Lower lobe of right lung (tissue), 2 donors: Measurements from ENCODE around the gene MAGEC3. TPM values are rescaled to one million over a fixed set of nuclear protein-coding genes. Genes with fewer than 3 reads are reported as not detected.

Source experiments
- ATAC-seq, 2 donors: fragments of 200-7000 bp; cut with Tn5 transposase; one replicate each; pipeline ENCODE4 v1.9.1; 2020 to 2022; ENCODE audit warnings: mild to moderate bottlenecking in 2 of 2, moderate library complexity in 2 of 2
- DNase-seq: peaks from one replicate; pipeline ENCODE4 v3.0.0-alpha.2; 2020
- H3K27ac ChIP-seq: fragments of 200-600 bp; one replicate; pipeline ENCODE4 v1.8.0; 2022
- H3K27me3 ChIP-seq: fragments of 200-600 bp; one replicate; pipeline ENCODE4 v1.8.0; 2022; ENCODE audit warnings: low read depth
- H3K36me3 ChIP-seq: fragments of 200-600 bp; one replicate; pipeline ENCODE4 v1.8.0; 2022; ENCODE audit warnings: mild to moderate bottlenecking
- H3K4me1 ChIP-seq: fragments of 200-600 bp; one replicate; pipeline ENCODE4 v1.8.0; 2022
- H3K4me3 ChIP-seq: fragments of 200-600 bp; one replicate; pipeline ENCODE4 v1.8.0; 2022; ENCODE audit warnings: mild to moderate bottlenecking
- H3K9me3 ChIP-seq: fragments of 200-600 bp; one replicate; pipeline ENCODE4 v1.8.0; 2022
- intact Hi-C: fragments of 100-400 bp; cut with DNase I; formaldehyde crosslinking; loops from one replicate; pipeline ENCODE4 v1.11.0; 2022
- total RNA-seq: library from RNA; stranded (reverse); fragmentation: NEBNext Ultra II Directional; extraction: Animal tissue kit (Norgen Biotek cat#: 25700); gene quantifications from one replicate; pipeline ENCODE4 v1.2.1, GENCODE V29; 2021
- TF ChIP-seq, protein P1 (sequence below): fragments of 200-600 bp; IDR thresholded peaks from one replicate; pipeline ENCODE4 v1.8.0; 2022; ENCODE audit warnings: antibody characterized with exemption, mild to moderate bottlenecking
- donor health status: DM: no; HTN: yes; CAD: no; lungs with severe emphysema.

Gene MAGEC3
- total RNA-seq, 1 donor from 2014 or later: not detected

DNA sequence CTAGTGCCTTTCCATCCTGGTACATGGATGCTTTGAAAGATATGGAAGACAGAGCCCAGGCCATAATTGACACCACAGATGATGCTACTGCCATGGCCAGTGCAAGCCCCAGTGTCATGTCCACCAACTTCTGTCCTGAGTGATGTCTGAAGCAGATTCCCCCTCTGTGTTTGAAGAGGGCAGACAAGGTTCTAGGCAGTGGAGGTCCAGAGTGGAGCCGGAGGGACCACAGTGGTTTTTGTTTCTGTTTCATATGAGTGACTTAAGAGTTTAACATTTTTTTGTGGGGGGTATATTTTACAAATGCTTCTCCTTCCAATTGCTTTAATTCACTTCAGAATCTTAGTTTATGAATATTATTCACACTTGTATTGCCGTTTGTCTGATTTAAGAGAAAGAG, 59.6 kb downstream of the MAGEC3 start:
- no peak overlapping the region for H3K27ac ChIP-seq
- TF ChIP-seq, protein P1, sequence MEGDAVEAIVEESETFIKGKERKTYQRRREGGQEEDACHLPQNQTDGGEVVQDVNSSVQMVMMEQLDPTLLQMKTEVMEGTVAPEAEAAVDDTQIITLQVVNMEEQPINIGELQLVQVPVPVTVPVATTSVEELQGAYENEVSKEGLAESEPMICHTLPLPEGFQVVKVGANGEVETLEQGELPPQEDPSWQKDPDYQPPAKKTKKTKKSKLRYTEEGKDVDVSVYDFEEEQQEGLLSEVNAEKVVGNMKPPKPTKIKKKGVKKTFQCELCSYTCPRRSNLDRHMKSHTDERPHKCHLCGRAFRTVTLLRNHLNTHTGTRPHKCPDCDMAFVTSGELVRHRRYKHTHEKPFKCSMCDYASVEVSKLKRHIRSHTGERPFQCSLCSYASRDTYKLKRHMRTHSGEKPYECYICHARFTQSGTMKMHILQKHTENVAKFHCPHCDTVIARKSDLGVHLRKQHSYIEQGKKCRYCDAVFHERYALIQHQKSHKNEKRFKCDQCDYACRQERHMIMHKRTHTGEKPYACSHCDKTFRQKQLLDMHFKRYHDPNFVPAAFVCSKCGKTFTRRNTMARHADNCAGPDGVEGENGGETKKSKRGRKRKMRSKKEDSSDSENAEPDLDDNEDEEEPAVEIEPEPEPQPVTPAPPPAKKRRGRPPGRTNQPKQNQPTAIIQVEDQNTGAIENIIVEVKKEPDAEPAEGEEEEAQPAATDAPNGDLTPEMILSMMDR: no peak
- no peaks in the 10 kb centered on the region for H3K4me1 ChIP-seq
- ATAC-seq (no peak), DNase-seq (no peak)
- no peaks in the 10 kb centered on the region for H3K9me3 ChIP-seq
- intact Hi-C loops: no loop called here
- no peaks in the 10 kb centered on the region for H3K36me3 ChIP-seq
- no peak overlapping the region for H3K4me3 ChIP-seq
- H3K27me3 ChIP-seq: no peaks in the 10 kb centered on the region

DNA sequence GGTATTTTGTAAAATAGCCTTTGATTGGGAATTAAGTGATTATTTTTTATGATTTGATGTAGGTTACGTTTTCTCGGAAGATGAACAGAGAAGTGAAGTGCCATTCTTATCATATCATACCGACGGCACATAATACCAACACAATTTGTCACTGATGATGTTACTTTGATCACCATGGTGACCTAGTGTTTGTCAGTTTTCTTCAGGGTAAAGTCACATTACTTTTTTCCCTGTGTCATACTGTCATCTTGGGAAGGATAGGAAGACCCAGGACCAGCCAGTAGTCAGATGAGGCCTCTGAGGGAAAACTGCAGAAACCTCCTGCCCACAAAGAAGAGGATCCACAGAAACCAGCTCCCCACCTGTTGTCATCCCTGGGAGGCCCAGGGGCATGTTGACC, 64.2 kb downstream of the MAGEC3 start:
- Histone ChIP-seq H3K9me3 (no peaks in the 10 kb centered on the region), H3K27me3 (no peaks in the 10 kb centered on the region), H3K27ac (no peak overlapping the region), H3K4me1 (no peaks in the 10 kb centered on the region), H3K36me3 (no peaks in the 10 kb centered on the region), H3K4me3 (no peak overlapping the region)
- DNase-seq (no peak), ATAC-seq (no peak)
- intact Hi-C loops: no loop called here
- TF ChIP-seq, protein P1: no peak

DNA sequence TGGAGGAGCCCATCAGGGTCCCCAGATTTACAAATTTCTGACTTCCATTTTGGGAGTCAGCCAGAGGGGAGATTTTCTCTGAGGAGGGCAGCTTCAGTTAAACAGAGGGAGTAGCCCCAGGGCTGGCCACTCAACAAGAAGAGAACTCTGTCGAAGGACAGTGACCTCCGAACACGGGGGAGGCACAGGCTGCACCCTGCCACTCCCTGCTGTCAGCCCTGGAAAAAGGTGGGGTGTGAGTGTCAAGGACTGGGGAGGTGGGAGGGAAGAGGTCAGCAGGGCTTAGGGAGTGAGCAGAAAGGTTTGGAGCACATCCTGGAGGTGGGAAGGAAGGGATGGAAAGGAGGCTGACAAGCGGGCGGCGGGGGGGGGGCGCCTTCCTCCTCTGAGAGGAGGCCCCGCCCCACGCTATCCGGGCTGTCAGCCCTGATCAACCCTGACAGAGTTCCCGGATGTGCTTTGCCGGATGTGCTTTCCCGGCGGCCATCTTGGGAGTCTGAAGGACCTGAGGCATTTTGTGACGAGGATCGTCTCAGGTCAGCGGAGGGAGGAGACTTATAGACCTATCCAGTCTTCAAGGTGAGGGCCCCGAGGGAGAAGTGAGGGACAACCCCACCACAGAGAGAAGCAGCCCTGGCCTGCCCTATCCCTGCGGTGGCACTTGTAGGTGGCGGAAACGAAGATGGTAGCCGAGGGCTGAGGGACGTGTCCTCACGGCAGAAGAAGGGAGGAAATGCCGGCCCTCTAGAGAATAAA, 65.5 kb downstream of the MAGEC3 start, which contains the start of gene MAGEC1:
TSS of gene MAGEC1 (plus strand) at position 495 of the 756 bp plus-strand sequence. CDS start 1,179 bp downstream, outside the sequence.
- Histone ChIP-seq H3K4me1 (no peaks in the 10 kb centered on the region), H3K27me3 (no peaks in the 10 kb centered on the region), H3K36me3 (no peaks in the 10 kb centered on the region), H3K9me3 (no peaks in the 10 kb centered on the region), H3K27ac (no peak within 1 kb of the TSS), H3K4me3 (no peak within 1 kb of the TSS)
- DNase-seq: no peak
- TF ChIP-seq, protein P1: no peak
- intact Hi-C loops: no loop called here
- ATAC-seq: no peak

DNA sequence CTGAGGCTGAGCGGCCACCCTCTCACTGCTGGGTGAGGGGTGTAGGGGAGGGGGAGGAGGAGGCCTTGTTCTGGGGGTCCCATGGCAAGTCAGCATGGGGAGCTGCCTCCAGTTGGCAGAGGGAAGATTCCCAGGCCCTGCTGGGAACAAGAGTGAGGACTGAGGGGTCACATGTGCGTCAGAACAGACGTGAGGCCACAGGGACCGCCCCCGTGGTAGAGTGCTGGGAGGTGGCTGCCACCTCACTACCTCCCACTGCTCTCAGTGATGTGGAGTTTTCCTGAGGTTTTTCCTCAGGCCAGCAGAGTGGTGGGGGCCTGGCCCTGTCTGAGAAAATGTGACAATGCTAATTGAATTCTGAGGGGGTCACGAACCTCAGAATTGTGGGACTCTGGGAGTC, 66.1 kb downstream of the MAGEC3 start:
- Histone ChIP-seq H3K27me3 (no peaks in the 10 kb centered on the region), H3K36me3 (no peaks in the 10 kb centered on the region), H3K27ac (no peak overlapping the region), H3K4me1 (no peaks in the 10 kb centered on the region), H3K9me3 (no peaks in the 10 kb centered on the region), H3K4me3 (no peak overlapping the region)
- intact Hi-C loops: no loop called here
- TF ChIP-seq, protein P1: no peak
- DNase-seq: no peak
- no peak for ATAC-seq

DNA sequence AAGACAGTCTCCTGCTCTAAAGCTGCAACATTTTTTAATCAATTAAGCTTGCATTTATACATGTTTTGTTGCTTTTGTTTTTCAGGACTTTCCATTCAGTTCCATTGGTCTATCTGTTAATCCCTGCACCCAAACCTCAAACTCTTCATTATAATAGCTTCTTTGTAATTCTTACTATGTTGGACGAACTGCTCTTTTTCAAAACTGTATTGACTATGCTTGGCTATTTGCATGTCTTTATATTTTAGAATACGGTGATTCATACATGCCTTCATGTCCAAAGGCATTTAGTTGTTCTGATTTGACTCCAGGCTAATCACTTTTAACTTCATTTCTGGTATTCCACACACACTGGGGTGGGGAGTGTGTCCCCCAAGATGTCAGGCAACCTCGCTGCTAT, 79.7 kb downstream of the MAGEC3 start:
- H3K4me1 ChIP-seq: no peaks in the 10 kb centered on the region
- no peak overlapping the region for H3K4me3 ChIP-seq
- no peaks in the 10 kb centered on the region for H3K27me3 ChIP-seq
- no peak for ATAC-seq
- TF ChIP-seq, protein P1: no peak
- no peaks in the 10 kb centered on the region for H3K9me3 ChIP-seq
- no peak overlapping the region for H3K27ac ChIP-seq
- no peaks in the 10 kb centered on the region for H3K36me3 ChIP-seq
- intact Hi-C loops: no loop called here
- no peak for DNase-seq
